GM21825 (cell line): ENCODE results near the gene ZNF175.
"Not testable (repeated sequence)": the region's sequence is repeated elsewhere in the genome, so short reads cannot be mapped to it uniquely, and the experiment has no call there.

Source experiments
- ATAC-seq: cut with Tn5 transposase; IDR thresholded peaks from one replicate; pipeline ENCODE4 v1.9.1; 2021; ENCODE audit warnings: mild to moderate bottlenecking, moderate library complexity; ENCODE audit not compliant: unreplicated experiment

The ZNF175 gene

DNA sequence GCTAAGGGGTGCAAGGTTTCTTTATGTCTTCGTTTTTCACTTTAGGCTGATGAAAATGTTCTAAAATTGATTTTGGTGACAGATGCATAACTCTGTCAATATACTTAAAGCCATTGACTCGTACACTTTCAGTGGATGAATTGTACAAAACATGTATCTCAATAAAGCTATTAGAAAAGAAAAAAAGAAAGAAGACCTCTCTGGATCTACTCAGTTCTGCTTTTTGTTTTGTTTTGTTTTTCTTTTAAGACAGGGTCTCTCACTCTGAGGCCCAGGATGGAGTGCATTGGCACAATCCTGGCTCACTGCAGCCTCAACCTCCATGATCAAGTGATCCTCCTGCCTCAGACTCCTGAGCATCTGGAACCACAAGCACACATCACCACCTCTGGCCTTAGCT lies 55.6 kb downstream of the ZNF175 start:
- no peak for ATAC-seq

DNA sequence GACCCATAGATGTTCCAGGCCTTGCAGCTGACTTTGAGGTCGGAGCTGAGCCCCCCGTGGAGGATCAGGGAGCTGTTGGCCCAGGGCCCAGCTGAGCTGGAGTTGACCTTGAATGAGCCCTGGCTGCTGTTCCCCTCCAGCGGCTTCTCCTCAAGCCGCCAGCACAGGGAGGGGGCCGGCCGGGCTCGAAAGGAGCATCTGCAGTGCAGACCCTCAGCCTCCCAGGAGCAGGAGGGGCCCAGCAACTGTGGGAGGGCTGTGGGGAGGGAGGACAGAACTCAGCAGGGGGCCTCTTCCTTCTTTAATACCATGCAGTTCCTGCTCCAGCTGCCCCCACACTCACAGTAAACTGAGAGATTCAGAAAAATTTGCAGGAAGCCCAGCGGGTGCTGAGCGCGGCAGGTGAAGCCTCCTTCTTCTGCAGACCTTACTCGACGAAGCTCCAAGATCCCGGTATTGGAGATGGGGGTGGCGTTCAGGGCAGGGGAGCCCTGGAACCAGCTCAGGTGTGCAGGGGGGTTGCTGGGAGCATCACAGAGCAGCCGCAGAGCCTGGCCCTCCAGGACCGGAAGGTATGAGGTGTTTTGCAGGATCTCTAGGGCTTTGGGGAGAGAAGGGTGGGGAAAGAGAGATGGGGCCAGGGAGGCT lies 56.5 kb downstream of the ZNF175 start:
- ATAC-seq, result no peak

DNA sequence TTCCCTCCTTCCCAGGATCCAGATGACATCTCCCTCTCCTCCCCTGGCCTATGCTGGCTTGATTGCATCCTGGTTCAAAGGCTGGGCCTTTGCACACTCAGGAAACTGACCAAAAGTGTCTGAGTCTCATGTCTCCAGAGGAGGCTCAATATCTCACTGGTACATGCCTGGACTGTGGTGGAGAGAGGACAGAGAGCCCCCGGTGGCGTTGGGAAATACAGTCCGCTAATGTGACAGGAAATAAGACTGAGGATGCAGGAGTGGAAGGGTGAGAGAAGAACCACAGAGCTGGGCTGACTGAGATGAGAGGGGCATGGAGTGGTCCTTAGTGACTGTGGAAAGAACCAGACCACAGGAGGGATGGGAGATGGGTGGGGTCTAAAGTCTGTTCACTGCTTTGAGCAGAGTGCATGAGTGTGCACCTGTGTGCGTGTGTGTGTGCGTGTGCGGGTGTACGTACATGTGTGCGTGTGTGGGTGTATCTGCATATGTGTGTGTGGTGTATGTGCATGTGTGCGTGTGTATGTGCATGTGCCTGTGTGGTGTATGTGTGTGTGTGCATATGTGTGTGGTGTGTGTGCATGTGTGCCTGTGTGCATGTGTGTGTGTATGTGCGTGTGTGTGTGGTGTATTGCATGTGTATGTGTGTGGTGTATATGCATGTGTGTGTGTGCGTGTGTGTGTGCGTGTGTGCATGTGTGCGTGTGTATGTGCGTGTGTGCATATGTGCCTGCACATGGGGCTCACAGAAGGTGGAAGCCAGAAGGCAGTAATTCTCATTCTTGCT lies 57.3 kb downstream of the ZNF175 start:
- no peak for ATAC-seq

DNA sequence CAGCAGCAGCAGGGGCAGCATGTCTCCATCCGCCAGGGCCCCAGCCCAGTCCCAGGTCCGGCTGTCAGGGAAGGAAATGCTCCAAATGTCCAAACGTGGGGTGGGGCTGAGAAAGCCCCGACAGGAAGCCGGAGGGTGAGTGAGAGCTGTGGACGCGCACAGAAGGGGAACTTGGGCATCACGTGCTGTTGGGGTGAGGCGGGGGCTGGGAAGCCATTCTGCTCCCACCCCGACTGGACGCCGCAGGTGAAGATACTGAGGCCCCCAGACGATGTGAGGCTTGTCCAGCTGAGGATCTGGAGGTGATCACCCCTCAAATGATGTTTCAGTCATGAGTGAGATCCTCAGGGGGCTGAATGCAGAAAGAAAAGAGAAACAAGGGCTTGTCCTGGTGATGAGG lies 59.2 kb downstream of the ZNF175 start, which contains the start of gene SIGLEC5:
Gene SIGLEC5, minus strand, starts transcription at position 87 of the 400 bp plus-strand sequence. Its CDS starts 66 bp downstream, at position 21.
- not testable (repeated sequence) for ATAC-seq

DNA sequence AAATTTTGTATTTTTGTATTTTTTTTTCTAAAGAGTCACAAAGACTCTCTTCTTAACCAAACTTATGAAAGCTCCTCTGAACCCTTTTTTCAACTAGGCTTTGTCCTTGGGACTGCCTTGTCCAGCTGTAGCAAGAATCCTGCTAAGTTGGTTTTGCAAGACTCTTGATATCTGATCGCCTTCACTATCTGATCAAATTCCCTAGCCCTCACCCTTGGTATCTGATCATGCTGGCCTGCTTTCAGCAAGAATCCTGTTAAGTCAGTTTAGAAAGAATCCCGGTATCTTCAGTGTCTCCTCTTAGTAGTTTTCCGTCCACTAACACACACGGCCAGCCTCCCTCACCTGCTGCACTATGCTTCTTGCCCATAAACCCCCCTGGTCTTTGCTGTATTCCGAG lies 61.0 kb downstream of the ZNF175 start:
- ATAC-seq, result no peak

DNA sequence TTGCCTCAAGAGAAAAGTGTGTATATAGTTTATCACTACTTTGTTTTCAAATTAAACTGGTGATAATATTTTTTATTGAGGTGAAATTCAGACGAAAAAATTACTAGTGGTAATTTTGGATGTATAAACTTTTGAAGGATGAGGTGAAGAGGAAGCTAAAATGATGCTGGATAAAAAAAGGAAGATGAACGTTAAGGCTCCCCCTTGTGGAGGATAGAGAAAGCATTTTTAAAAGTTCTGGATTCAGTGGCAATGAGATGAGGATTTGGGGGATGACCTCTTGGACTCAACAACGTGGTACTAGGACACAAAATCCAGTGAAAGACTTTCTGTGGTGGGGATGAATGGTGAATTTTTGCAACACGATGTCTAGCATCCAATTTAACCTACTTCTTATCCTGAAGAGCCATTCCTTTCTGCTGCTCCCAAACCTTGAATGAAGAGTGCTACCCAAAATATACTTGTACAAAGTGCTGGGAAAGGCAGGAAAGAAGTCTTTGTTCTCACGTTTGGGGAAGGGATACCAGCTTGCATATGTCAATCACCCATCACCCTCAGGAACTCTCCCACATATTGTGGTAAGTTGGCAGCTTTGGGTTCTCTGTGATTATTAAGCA lies 66.4 kb downstream of the ZNF175 start:
- no peak for ATAC-seq

DNA sequence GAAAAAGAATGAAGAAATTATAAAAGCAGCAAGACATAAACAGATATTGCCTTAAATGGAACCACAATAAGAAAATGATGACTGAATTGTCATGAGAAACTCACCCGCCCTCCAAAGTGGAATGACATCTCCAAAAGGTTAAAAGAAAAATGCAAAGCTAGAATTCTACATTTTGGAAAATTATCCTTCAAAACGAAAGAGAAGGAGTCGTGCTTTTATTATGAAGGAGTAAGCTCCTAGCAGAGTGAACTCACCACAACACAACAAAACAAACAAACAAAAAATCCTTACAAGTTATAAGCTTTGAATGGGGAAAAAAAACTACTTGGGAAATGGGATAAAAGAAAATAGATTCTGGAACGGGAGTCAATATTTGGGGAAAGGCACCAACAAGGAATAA lies 68.8 kb downstream of the ZNF175 start:
- no peak for ATAC-seq

DNA sequence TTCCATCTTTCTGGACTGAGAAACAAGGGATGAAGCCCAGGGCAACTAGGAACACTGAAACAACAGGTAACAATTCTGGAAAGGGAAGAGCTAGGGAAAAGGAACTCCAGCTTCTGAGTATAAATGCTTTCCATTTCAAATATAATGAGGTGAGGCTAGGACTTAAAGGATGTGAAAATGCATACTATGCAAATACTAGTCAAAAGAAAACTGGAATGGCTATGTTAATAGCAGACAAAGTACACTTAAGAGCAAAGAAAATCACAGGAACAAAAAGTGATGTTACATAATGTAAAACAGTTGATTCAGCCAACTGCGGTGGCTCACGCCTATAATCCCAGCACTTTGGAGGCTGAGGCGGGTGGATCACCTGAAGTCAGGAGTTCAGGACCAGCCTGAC lies 69.3 kb downstream of the ZNF175 start:
- ATAC-seq, result no peak

DNA sequence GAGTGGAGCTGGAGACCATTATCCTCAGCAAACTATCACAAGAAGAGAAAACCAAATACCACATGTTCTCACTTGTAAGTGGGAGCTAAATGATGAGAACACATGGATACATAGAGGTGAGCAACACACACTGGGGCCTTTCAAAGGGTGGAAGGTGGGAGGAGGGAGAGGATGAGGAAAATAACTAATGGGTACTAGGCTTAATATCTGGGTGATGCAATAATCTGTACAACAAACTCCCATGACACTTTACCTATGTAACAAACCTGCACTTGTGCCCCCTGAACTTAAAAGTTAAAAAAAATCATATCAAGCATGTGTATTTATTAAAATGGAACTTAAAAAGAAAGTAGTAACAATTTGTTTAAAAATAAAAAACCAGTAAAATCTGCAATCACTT lies 70.6 kb downstream of the ZNF175 start:
- no peak for ATAC-seq
